ENCODE results near the gene SMIM11. TPM values are rescaled to one million over a fixed set of nuclear protein-coding genes. Genes with fewer than 3 reads are reported as not detected.

The SMIM11 gene
- total and polyA plus RNA-seq, 2 experiments from 2014 or later = 3.5 to 8.9 TPM

DNA sequence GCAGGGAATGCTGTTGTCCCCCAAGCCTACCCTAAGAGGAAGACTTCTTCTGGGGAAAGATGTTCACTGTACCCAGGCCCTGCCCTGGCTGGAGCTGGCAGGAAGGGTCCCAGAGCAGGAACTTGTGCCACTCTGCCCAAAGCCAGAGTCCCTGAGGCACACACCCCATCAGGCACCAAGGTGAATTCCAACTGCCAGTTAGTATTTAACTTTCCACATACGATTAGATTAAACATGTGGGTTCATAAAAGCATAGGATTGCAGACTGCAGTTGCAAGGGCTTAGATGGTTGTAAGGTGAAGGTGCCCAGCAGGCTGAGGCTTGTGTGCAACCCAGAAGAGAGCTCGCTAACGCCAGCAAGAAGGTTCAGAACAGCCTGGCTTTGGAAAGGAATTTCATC, 11.6 kb upstream of the SMIM11 start, which contains the start of gene KCNE2:
TSS of gene KCNE2 (plus strand) at position 274 of the 400 bp plus-strand sequence. CDS start 6,473 bp downstream, outside the sequence.
- H3K27me3 Mint-ChIP-seq (ENCODE audit: insufficient read depth, low read depth, poor library complexity) = no peaks in the 10 kb centered on the region

More for the DNA sequence above, 11.6 kb upstream of the SMIM11 start, which contains the start of gene KCNE2:
- no peak for ATAC-seq
- no peaks in the 10 kb centered on the region for H3K79me2 ChIP-seq (replicated peaks; ENCODE audit: insufficient read depth)
- no peaks in the 10 kb centered on the region for H3F3A ChIP-seq (replicated peaks; ENCODE audit: low read depth)
- no peak within 1 kb of the TSS for H3K4me3 Mint-ChIP-seq
- TF ChIP-seq EZH2 (IDR thresholded peaks at IDR 0.05; ENCODE audit: low read depth, unreplicated experiment) = no peak
- TF ChIP-seq STAT1 (IDR thresholded peaks at IDR 0.05; ENCODE audit: unreplicated experiment) = no peak
- no peak for TF ChIP-seq ZNF331 (CRISPR knock-in tag; IDR thresholded peaks at IDR 0.05; ENCODE audit: low read depth)
- no peak for TF ChIP-seq NANOG (IDR thresholded peaks at IDR 0.05; ENCODE audit: borderline replicate concordance)
- TF ChIP-seq, protein P1, sequence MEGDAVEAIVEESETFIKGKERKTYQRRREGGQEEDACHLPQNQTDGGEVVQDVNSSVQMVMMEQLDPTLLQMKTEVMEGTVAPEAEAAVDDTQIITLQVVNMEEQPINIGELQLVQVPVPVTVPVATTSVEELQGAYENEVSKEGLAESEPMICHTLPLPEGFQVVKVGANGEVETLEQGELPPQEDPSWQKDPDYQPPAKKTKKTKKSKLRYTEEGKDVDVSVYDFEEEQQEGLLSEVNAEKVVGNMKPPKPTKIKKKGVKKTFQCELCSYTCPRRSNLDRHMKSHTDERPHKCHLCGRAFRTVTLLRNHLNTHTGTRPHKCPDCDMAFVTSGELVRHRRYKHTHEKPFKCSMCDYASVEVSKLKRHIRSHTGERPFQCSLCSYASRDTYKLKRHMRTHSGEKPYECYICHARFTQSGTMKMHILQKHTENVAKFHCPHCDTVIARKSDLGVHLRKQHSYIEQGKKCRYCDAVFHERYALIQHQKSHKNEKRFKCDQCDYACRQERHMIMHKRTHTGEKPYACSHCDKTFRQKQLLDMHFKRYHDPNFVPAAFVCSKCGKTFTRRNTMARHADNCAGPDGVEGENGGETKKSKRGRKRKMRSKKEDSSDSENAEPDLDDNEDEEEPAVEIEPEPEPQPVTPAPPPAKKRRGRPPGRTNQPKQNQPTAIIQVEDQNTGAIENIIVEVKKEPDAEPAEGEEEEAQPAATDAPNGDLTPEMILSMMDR (conservative IDR thresholded peaks at IDR 0.05; ENCODE audit: low read depth in 2 of 2) = no peak
- no peak for TF ChIP-seq CREB1 (CRISPR knock-in tag; IDR thresholded peaks at IDR 0.05; ENCODE audit: low read depth)
- TF ChIP-seq POLR2AphosphoS5 (IDR thresholded peaks at IDR 0.05; ENCODE audit: low read depth) = no peak
- TF ChIP-seq, protein P2, sequence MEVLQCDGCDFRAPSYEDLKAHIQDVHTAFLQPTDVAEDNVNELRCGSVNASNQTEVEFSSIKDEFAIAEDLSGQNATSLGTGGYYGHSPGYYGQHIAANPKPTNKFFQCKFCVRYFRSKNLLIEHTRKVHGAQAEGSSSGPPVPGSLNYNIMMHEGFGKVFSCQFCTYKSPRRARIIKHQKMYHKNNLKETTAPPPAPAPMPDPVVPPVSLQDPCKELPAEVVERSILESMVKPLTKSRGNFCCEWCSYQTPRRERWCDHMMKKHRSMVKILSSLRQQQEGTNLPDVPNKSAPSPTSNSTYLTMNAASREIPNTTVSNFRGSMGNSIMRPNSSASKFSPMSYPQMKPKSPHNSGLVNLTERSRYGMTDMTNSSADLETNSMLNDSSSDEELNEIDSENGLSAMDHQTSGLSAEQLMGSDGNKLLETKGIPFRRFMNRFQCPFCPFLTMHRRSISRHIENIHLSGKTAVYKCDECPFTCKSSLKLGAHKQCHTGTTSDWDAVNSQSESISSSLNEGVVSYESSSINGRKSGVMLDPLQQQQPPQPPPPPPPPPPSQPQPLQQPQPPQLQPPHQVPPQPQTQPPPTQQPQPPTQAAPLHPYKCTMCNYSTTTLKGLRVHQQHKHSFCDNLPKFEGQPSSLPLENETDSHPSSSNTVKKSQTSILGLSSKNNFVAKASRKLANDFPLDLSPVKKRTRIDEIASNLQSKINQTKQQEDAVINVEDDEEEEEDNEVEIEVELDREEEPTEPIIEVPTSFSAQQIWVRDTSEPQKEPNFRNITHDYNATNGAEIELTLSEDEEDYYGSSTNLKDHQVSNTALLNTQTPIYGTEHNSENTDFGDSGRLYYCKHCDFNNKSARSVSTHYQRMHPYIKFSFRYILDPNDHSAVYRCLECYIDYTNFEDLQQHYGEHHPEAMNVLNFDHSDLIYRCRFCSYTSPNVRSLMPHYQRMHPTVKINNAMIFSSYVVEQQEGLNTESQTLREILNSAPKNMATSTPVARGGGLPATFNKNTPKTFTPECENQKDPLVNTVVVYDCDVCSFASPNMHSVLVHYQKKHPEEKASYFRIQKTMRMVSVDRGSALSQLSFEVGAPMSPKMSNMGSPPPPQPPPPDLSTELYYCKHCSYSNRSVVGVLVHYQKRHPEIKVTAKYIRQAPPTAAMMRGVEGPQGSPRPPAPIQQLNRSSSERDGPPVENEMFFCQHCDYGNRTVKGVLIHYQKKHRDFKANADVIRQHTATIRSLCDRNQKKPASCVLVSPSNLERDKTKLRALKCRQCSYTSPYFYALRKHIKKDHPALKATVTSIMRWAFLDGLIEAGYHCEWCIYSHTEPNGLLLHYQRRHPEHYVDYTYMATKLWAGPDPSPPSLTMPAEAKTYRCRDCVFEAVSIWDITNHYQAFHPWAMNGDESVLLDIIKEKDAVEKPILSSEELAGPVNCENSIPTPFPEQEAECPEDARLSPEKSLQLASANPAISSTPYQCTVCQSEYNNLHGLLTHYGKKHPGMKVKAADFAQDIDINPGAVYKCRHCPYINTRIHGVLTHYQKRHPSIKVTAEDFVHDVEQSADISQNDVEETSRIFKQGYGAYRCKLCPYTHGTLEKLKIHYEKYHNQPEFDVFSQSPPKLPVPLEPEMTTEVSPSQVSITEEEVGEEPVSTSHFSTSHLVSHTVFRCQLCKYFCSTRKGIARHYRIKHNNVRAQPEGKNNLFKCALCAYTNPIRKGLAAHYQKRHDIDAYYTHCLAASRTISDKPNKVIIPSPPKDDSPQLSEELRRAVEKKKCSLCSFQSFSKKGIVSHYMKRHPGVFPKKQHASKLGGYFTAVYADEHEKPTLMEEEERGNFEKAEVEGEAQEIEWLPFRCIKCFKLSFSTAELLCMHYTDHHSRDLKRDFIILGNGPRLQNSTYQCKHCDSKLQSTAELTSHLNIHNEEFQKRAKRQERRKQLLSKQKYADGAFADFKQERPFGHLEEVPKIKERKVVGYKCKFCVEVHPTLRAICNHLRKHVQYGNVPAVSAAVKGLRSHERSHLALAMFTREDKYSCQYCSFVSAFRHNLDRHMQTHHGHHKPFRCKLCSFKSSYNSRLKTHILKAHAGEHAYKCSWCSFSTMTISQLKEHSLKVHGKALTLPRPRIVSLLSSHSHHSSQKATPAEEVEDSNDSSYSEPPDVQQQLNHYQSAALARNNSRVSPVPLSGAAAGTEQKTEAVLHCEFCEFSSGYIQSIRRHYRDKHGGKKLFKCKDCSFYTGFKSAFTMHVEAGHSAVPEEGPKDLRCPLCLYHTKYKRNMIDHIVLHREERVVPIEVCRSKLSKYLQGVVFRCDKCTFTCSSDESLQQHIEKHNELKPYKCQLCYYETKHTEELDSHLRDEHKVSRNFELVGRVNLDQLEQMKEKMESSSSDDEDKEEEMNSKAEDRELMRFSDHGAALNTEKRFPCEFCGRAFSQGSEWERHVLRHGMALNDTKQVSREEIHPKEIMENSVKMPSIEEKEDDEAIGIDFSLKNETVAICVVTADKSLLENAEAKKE (CRISPR knock-in tag; IDR thresholded peaks at IDR 0.05) = no peak
- TF ChIP-seq, protein P3, sequence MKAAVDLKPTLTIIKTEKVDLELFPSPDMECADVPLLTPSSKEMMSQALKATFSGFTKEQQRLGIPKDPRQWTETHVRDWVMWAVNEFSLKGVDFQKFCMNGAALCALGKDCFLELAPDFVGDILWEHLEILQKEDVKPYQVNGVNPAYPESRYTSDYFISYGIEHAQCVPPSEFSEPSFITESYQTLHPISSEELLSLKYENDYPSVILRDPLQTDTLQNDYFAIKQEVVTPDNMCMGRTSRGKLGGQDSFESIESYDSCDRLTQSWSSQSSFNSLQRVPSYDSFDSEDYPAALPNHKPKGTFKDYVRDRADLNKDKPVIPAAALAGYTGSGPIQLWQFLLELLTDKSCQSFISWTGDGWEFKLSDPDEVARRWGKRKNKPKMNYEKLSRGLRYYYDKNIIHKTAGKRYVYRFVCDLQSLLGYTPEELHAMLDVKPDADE (IDR thresholded peaks at IDR 0.05) = no peak
- TF ChIP-seq, protein P4, sequence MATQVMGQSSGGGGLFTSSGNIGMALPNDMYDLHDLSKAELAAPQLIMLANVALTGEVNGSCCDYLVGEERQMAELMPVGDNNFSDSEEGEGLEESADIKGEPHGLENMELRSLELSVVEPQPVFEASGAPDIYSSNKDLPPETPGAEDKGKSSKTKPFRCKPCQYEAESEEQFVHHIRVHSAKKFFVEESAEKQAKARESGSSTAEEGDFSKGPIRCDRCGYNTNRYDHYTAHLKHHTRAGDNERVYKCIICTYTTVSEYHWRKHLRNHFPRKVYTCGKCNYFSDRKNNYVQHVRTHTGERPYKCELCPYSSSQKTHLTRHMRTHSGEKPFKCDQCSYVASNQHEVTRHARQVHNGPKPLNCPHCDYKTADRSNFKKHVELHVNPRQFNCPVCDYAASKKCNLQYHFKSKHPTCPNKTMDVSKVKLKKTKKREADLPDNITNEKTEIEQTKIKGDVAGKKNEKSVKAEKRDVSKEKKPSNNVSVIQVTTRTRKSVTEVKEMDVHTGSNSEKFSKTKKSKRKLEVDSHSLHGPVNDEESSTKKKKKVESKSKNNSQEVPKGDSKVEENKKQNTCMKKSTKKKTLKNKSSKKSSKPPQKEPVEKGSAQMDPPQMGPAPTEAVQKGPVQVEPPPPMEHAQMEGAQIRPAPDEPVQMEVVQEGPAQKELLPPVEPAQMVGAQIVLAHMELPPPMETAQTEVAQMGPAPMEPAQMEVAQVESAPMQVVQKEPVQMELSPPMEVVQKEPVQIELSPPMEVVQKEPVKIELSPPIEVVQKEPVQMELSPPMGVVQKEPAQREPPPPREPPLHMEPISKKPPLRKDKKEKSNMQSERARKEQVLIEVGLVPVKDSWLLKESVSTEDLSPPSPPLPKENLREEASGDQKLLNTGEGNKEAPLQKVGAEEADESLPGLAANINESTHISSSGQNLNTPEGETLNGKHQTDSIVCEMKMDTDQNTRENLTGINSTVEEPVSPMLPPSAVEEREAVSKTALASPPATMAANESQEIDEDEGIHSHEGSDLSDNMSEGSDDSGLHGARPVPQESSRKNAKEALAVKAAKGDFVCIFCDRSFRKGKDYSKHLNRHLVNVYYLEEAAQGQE (IDR thresholded peaks at IDR 0.05; ENCODE audit: unreplicated experiment) = no peak
- no peak for TF ChIP-seq JUNB (IDR thresholded peaks at IDR 0.05; ENCODE audit: unreplicated experiment)
- TF ChIP-seq ZNF114 (CRISPR knock-in tag; IDR thresholded peaks at IDR 0.05) = no peak
- no peak for TF ChIP-seq EZH2phosphoT487 (IDR thresholded peaks at IDR 0.05; ENCODE audit: unreplicated experiment)
- H3K27ac Mint-ChIP-seq = no peak within 1 kb of the TSS
- no peaks in the 10 kb centered on the region for H3K9me2 ChIP-seq (ENCODE audit: insufficient read depth)
- no peak for DNase-seq (ENCODE audit: low spot score)
- no peaks in the 10 kb centered on the region for H3K27me3 ChIP-seq (ENCODE audit: insufficient read depth)
- H3K4me1 Mint-ChIP-seq = peaks cover 10% of the 10 kb centered on the region; the same call in 1 of the 3 replicates
- H3K4me2 ChIP-seq = no peak within 1 kb of the TSS
- no peak within 1 kb of the TSS for H3K27ac ChIP-seq (ENCODE audit: low read depth)
- H4K20me1 ChIP-seq (replicated peaks; ENCODE audit: insufficient read depth) = no peaks in the 10 kb centered on the region
- no peaks in the 10 kb centered on the region for H3K36me3 ChIP-seq (ENCODE audit: insufficient read depth)
- H3K4me1 ChIP-seq (ENCODE audit: insufficient read depth) = no peaks in the 10 kb centered on the region
- no peak within 1 kb of the TSS for H2AFZ ChIP-seq
- H3K4me3 ChIP-seq = no peak within 1 kb of the TSS
- H3K9me3 Mint-ChIP-seq = peaks cover 2% of the 10 kb centered on the region; the same call in 2 of the 3 replicates
- no peaks in the 10 kb centered on the region; the same call in 2 of the 3 replicates for H3K36me3 Mint-ChIP-seq (ENCODE audit: low read depth)
